ENCODE measurements around the gene CHCHD4. TPM values are rescaled to one million over a fixed set of nuclear protein-coding genes. Genes with fewer than 3 reads are reported as not detected.

The CHCHD4 gene
- total RNA-seq, 1 experiment from 2014 or later, result 33.5 TPM

GRCh38 chr3:14097616-14098391, 26.9 kb downstream of the CHCHD4 start:
- Histone ChIP-seq H3K4me3 (ENCODE audit: low read depth, low read length, poor library complexity, severe bottlenecking) (no peak overlapping the region), H3K27me3 (replicated peaks; ENCODE audit: insufficient read depth, low read depth, low read length, poor library complexity) (no peaks in the 10 kb centered on the region), H3K9me3 (ENCODE audit: low read depth, low read length, poor library complexity, severe bottlenecking) (no peaks in the 10 kb centered on the region), H3K27ac (ENCODE audit: low read depth, low read length, poor library complexity, severe bottlenecking) (no peak overlapping the region), H3K4me1 (ENCODE audit: insufficient read depth, low read length, poor library complexity, severe bottlenecking) (no peaks in the 10 kb centered on the region), H3K36me3 (ENCODE audit: insufficient read depth, low read length, poor library complexity, severe bottlenecking) (no peaks in the 10 kb centered on the region)
- POLR2A ChIA-PET (ENCODE audit: low non-redundant PET), result no interaction called here
- no TSS peak for BruUV-seq (replicated peaks)
- CTCF ChIA-PET, result no interaction called here
- intact Hi-C loops (cut with micrococcal nuclease; ENCODE audit: unreplicated experiment), result no loop called here
- DNase-seq (ENCODE audit: low spot score), result no peak
- TF ChIP-seq CTCF (conservative IDR thresholded peaks at IDR 0.05; ENCODE audit: low read depth, low read length) (no peak), EZH2 (IDR thresholded peaks at IDR 0.05; ENCODE audit: borderline replicate concordance, low read depth, low read length, poor library complexity, severe bottlenecking) (no peak)

- Histone ChIP-seq H3K27ac (ENCODE audit: low read depth, low read length, poor library complexity, severe bottlenecking) (no peak overlapping the region), H3K4me1 (ENCODE audit: insufficient read depth, low read length, poor library complexity, severe bottlenecking) (no peaks in the 10 kb centered on the region), H3K36me3 (ENCODE audit: insufficient read depth, low read length, poor library complexity, severe bottlenecking) (no peaks in the 10 kb centered on the region), H3K9me3 (ENCODE audit: low read depth, low read length, poor library complexity, severe bottlenecking) (no peaks in the 10 kb centered on the region), H3K4me3 (ENCODE audit: low read depth, low read length, poor library complexity, severe bottlenecking) (no peak overlapping the region), H3K27me3 (replicated peaks; ENCODE audit: insufficient read depth, low read depth, low read length, poor library complexity) (no peaks in the 10 kb centered on the region)
- no peak for DNase-seq (ENCODE audit: low spot score)
- intact Hi-C loops (cut with micrococcal nuclease; ENCODE audit: unreplicated experiment), result no loop called here
- TF ChIP-seq EZH2 (IDR thresholded peaks at IDR 0.05; ENCODE audit: borderline replicate concordance, low read depth, low read length, poor library complexity, severe bottlenecking) (no peak), CTCF (conservative IDR thresholded peaks at IDR 0.05; ENCODE audit: low read depth, low read length) (no peak)
- CTCF ChIA-PET, result no interaction called here
- POLR2A ChIA-PET (ENCODE audit: low non-redundant PET), result no interaction called here
- no TSS peak for BruUV-seq (replicated peaks)
These were observed 27.9 kb downstream of the CHCHD4 start for GRCh38 chr3:14096742-14097141.

GRCh38 chr3:14093831-14094230, 30.8 kb downstream of the CHCHD4 start:
- Histone ChIP-seq H3K27ac (ENCODE audit: low read depth, low read length, poor library complexity, severe bottlenecking) (no peak overlapping the region), H3K36me3 (ENCODE audit: insufficient read depth, low read length, poor library complexity, severe bottlenecking) (no peaks in the 10 kb centered on the region), H3K4me3 (ENCODE audit: low read depth, low read length, poor library complexity, severe bottlenecking) (no peak overlapping the region), H3K4me1 (ENCODE audit: insufficient read depth, low read length, poor library complexity, severe bottlenecking) (no peaks in the 10 kb centered on the region), H3K27me3 (replicated peaks; ENCODE audit: insufficient read depth, low read depth, low read length, poor library complexity) (no peaks in the 10 kb centered on the region), H3K9me3 (ENCODE audit: low read depth, low read length, poor library complexity, severe bottlenecking) (peaks cover 2% of the 10 kb centered on the region)
- POLR2A ChIA-PET (ENCODE audit: low non-redundant PET), result no interaction called here
- no TSS peak for BruUV-seq (replicated peaks)
- intact Hi-C loops (cut with micrococcal nuclease; ENCODE audit: unreplicated experiment), result no loop called here
- CTCF ChIA-PET, result no interaction called here
- no peak for DNase-seq (ENCODE audit: low spot score)
- TF ChIP-seq CTCF (conservative IDR thresholded peaks at IDR 0.05; ENCODE audit: low read depth, low read length) (no peak), EZH2 (IDR thresholded peaks at IDR 0.05; ENCODE audit: borderline replicate concordance, low read depth, low read length, poor library complexity, severe bottlenecking) (no peak)
